Measurements from ENCODE around the gene CYP27A1.
A peak's percentile ranks its signal among the peaks of the same experiment; 100 is the strongest.

CYP27A1 gene

DNA sequence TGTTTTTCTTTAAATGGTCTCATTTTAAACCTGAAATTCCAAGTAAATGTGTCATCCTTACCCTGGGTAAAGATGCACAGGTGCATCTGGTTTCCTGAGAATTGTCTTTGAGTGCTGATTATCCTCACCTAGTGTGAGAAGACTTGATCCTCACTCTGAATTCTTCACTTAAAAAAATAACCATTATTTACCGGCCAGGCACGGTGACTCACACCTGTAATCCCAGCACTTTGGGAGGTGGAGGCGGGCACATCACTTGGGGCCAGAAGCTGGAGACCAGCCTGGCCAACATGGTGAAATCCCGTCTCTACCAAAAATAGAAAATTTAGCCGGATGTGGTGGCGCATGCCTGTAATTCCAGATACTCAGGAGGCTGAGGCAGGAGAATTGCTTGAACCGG lies 67.8 kb downstream of the CYP27A1 start:
- no peak for DNase-seq
- Mint-ChIP-seq H3K4me1 (ENCODE audit: low read depth) (no peaks in the 10 kb centered on the region), H3K4me3 (no peak overlapping the region), H3K27me3 (peaks cover 44% of the 10 kb centered on the region), H3K9me3 (no peaks in the 10 kb centered on the region), H3K27ac (no peak overlapping the region), H3K36me3 (ENCODE audit: low read depth) (no peaks in the 10 kb centered on the region)

DNA sequence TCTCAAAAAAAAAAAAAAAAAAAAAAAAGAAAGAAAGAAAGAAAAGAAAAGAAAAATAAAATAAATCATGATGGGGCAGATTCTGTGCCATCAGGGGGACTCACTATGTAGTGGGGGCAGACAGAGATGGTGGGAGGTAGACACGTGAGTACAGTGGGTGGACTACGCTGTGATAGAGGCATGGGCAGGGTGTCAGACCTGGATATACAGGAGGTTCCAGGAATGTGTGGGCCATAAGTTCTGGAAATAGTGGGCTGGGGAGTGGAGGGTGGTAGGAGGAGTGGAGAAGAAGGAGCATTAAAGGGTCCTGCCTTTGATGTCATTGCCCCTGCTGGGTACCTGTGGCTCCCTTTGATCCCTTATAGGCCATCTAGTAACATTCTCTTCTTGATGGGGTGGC lies 68.8 kb downstream of the CYP27A1 start:
- Mint-ChIP-seq H3K36me3 (ENCODE audit: low read depth) (no peaks in the 10 kb centered on the region), H3K27me3 (peaks cover 52% of the 10 kb centered on the region), H3K9me3 (no peaks in the 10 kb centered on the region), H3K27ac (no peak overlapping the region), H3K4me3 (no peak overlapping the region), H3K4me1 (ENCODE audit: low read depth) (no peaks in the 10 kb centered on the region)
- no peak for DNase-seq

DNA sequence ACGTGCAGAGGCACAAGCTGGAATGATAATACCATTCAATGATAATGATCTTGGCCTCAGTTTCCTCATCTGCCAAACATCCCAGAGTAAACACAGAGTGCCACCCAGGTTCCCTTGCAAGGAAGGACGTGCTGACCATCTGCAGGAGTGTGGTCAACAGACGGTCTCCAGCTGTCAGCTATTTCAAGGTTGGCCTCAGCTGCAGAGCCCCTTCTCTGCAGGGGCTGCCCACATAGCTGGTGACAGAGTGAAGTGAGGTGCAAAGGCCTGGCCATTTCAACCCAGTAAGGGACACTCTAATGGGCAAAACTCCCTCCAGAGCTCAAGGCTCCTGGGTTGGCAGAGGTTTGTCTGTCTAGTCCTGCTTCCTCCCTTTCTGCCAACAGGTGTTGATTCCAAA lies 69.3 kb downstream of the CYP27A1 start:
- H3K4me1 Mint-ChIP-seq (ENCODE audit: low read depth) = no peaks in the 10 kb centered on the region
- DNase-seq = no peak
- H3K4me3 Mint-ChIP-seq = no peak overlapping the region
- H3K9me3 Mint-ChIP-seq = no peaks in the 10 kb centered on the region
- peaks cover 57% of the 10 kb centered on the region for H3K27me3 Mint-ChIP-seq
- no peak overlapping the region for H3K27ac Mint-ChIP-seq
- no peaks in the 10 kb centered on the region for H3K36me3 Mint-ChIP-seq (ENCODE audit: low read depth)

DNA sequence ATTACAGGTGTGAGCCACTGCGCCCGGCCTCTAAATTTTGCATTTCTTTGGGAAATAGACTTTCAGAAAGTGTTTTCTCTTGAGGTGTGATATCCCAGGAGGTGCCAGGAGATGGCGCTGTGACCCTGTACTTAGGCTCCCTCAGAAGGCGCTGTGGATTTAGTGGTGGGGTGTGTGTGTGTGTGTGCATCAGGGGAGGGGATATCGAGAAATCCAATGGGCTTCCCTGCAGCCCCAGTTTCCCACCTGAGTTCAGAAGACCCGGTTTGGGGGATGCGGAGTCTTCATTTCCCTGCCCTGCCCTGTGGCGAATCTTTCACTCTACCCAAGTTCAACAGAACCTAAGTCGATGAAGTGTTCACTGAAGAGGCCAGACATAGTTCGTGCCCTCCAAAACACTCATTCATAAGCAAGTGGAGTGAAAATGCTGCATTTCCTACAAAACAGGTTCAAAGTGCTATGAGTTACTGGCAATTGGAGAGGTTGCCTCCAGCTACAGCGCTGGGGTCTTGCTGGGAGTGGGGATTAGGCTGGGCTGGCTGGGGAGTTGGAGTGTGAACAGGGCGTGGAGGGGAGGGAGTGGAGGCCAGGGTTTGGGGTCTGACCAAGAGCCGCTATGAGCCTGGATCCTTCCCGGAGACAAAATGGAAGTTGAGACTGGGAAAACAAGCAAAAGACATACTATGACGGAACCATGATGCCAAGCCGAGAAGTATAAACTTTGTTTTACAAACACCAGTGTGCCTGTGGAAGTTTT lies 71.1 kb downstream of the CYP27A1 start:
- H3K4me1 Mint-ChIP-seq (ENCODE audit: low read depth) = peaks cover 2% of the 10 kb centered on the region
- peaks cover 72% of the 10 kb centered on the region for H3K27me3 Mint-ChIP-seq
- peak; percentile 78 for DNase-seq
- H3K9me3 Mint-ChIP-seq = no peaks in the 10 kb centered on the region
- H3K36me3 Mint-ChIP-seq (ENCODE audit: low read depth) = no peaks in the 10 kb centered on the region
- H3K27ac Mint-ChIP-seq = no peak overlapping the region
- no peak overlapping the region for H3K4me3 Mint-ChIP-seq

- H3K9me3 Mint-ChIP-seq = no peaks in the 10 kb centered on the region
- peaks cover 4% of the 10 kb centered on the region for H3K4me1 Mint-ChIP-seq (ENCODE audit: low read depth)
- peaks cover 77% of the 10 kb centered on the region for H3K27me3 Mint-ChIP-seq
- no peaks in the 10 kb centered on the region for H3K36me3 Mint-ChIP-seq (ENCODE audit: low read depth)
- no peak overlapping the region for H3K4me3 Mint-ChIP-seq
- no peak for DNase-seq
- H3K27ac Mint-ChIP-seq = no peak overlapping the region
These were observed 71.8 kb downstream of the CYP27A1 start for GRCh38 chr2:218853766-218854165.

- no peaks in the 10 kb centered on the region for H3K9me3 Mint-ChIP-seq
- no peak overlapping the region for H3K4me3 Mint-ChIP-seq
- no peaks in the 10 kb centered on the region for H3K36me3 Mint-ChIP-seq (ENCODE audit: low read depth)
- no peak overlapping the region for H3K27ac Mint-ChIP-seq
- H3K4me1 Mint-ChIP-seq (ENCODE audit: low read depth) = peaks cover 9% of the 10 kb centered on the region
- no peak for DNase-seq
- peaks cover 82% of the 10 kb centered on the region for H3K27me3 Mint-ChIP-seq
These were observed 72.9 kb downstream of the CYP27A1 start for GRCh38 chr2:218854860-218855259.

GRCh38 chr2:218855305-218856166 lies 73.6 kb downstream of the CYP27A1 start:
- H3K4me3 Mint-ChIP-seq = no peak overlapping the region
- peaks cover 82% of the 10 kb centered on the region for H3K27me3 Mint-ChIP-seq
- H3K4me1 Mint-ChIP-seq (ENCODE audit: low read depth) = peaks cover 14% of the 10 kb centered on the region
- no peaks in the 10 kb centered on the region for H3K9me3 Mint-ChIP-seq
- DNase-seq = no peak
- H3K27ac Mint-ChIP-seq = no peak overlapping the region
- no peaks in the 10 kb centered on the region for H3K36me3 Mint-ChIP-seq (ENCODE audit: low read depth)

GRCh38 chr2:218856167-218856895 lies 74.4 kb downstream of the CYP27A1 start:
- H3K27ac Mint-ChIP-seq = no peak overlapping the region

DNA sequence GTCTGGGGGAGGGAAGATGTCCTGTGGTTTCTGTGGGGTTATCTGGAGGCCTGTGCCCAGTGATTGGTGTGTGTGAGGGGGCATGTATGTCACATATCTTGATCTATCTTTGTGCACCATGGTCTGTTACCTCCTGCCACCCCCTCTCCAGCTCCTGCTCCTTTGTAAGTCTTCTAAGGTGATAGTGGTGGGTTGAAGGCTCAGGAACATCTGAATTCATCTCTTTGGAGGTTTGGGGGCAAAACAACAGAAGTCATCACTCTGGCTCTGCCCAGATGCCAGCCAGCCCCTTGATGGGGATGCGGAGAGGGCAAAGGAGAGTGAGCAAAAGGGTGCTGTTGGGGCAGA lies 74.9 kb downstream of the CYP27A1 start:
- no peak for DNase-seq
- H3K9me3 Mint-ChIP-seq = no peaks in the 10 kb centered on the region
- H3K4me3 Mint-ChIP-seq = no peak overlapping the region
- no peak overlapping the region for H3K27ac Mint-ChIP-seq
- peaks cover 20% of the 10 kb centered on the region for H3K4me1 Mint-ChIP-seq (ENCODE audit: low read depth)
- peaks cover 84% of the 10 kb centered on the region for H3K27me3 Mint-ChIP-seq
- H3K36me3 Mint-ChIP-seq (ENCODE audit: low read depth) = no peaks in the 10 kb centered on the region

More at GRCh38 chr2:218856167-218856895, 74.4 kb downstream of the CYP27A1 start:
- DNase-seq = no peak
- Mint-ChIP-seq H3K4me1 (ENCODE audit: low read depth) (peaks cover 20% of the 10 kb centered on the region), H3K36me3 (ENCODE audit: low read depth) (no peaks in the 10 kb centered on the region), H3K27me3 (peaks cover 83% of the 10 kb centered on the region), H3K4me3 (no peak overlapping the region), H3K9me3 (no peaks in the 10 kb centered on the region)

DNA sequence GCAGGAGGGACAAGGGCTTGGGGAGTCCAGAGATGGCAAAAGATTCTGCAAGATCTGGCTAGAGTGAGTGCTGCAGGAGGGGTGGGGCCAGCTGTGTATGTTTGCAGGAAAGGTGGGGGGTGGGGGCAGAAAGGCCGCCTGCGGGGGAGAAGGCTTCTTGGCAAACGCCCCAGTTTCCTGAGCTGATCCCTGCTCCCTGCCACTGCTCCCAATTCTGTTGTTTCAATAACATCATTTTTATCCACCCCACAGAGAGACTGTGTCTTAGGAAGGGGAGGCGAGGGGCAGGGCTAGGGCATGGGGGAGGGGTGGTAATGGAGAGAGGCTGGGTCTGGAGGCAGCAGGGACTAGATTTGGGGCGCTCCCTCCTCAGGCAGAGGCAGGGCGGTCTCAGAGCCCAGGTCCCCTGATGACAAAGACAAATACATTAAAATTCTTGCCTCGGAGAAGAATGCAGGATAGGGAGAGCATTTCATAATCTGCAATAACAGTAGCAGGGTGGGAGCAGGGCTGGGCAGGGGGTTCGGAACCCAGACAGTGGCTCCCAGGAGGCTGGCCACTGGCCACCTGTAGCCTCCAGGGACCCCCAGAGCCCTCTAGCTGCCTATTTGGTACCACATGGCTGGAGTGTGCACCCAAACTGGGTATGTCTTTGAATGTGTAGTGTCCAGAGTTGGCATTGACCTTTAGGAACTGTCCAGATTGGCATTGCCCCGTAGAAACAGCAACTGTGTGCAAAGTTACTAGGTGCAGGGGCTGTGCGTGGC lies 75.6 kb downstream of the CYP27A1 start:
- peaks cover 86% of the 10 kb centered on the region for H3K27me3 Mint-ChIP-seq
- DNase-seq = no peak
- peaks cover 20% of the 10 kb centered on the region for H3K4me1 Mint-ChIP-seq (ENCODE audit: low read depth)
- H3K36me3 Mint-ChIP-seq (ENCODE audit: low read depth) = no peaks in the 10 kb centered on the region
- no peak overlapping the region for H3K4me3 Mint-ChIP-seq
- no peak overlapping the region for H3K27ac Mint-ChIP-seq
- no peaks in the 10 kb centered on the region for H3K9me3 Mint-ChIP-seq

DNA sequence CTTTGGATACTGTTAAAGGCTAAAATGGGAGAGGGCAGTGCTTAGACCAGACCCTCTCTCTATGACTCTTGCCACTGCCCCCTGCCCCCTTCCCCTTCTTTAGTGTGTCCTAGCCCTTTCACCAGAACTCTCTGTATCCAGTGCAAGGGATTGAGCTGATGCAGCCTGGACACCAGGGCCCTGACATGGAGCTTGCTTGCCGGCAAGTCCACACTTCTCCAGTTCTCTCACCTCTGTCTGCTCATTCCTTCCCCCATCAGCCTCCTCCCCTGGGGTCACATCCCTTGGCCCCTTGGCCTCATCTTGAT lies 76.1 kb downstream of the CYP27A1 start:
- H3K36me3 Mint-ChIP-seq (ENCODE audit: low read depth) = no peaks in the 10 kb centered on the region
- peaks cover 20% of the 10 kb centered on the region for H3K4me1 Mint-ChIP-seq (ENCODE audit: low read depth)
- H3K9me3 Mint-ChIP-seq = no peaks in the 10 kb centered on the region
- H3K27ac Mint-ChIP-seq = no peak overlapping the region
- H3K4me3 Mint-ChIP-seq = no peak overlapping the region
- peaks cover 86% of the 10 kb centered on the region for H3K27me3 Mint-ChIP-seq
- no peak for DNase-seq

- peaks cover 20% of the 10 kb centered on the region for H3K4me1 Mint-ChIP-seq (ENCODE audit: low read depth)
- H3K36me3 Mint-ChIP-seq (ENCODE audit: low read depth) = no peaks in the 10 kb centered on the region
- no peak for DNase-seq
- H3K4me3 Mint-ChIP-seq = peak overlapping the region; percentile 47
- peaks cover 86% of the 10 kb centered on the region for H3K27me3 Mint-ChIP-seq
- no peaks in the 10 kb centered on the region for H3K9me3 Mint-ChIP-seq
- no peak overlapping the region for H3K27ac Mint-ChIP-seq
These were observed 77.0 kb downstream of the CYP27A1 start for GRCh38 chr2:218858671-218859555.

GRCh38 chr2:218859556-218859987 lies 77.6 kb downstream of the CYP27A1 start, which contains the start of gene WNT6:
WNT6 (plus strand) TSS chr2:218859805; CDS start chr2:218860038, 233 bp downstream.
- Mint-ChIP-seq H3K4me3 (peak within 1 kb of the TSS; percentile 47), H3K36me3 (ENCODE audit: low read depth) (no peaks in the 10 kb centered on the region), H3K4me1 (ENCODE audit: low read depth) (peaks cover 20% of the 10 kb centered on the region), H3K27ac (no peak within 1 kb of the TSS), H3K9me3 (no peaks in the 10 kb centered on the region), H3K27me3 (peaks cover 82% of the 10 kb centered on the region)
- DNase-seq = no peak

All from activated T-cell treated with anti-CD3 and anti-CD28 coated beads, Interleukin-2, amount 50 U/mL, for 24 hours (primary cell).